Peyer's patch (tissue), 4 donors: ENCODE measurements around the gene CD96.

ENCODE experiments used
- CTCF ChIP-seq, 6 experiments: fragments of 450-650 bp in 4 of 6; fragments of 200-600 bp in 2 of 6; sonication (generic) in 1 of 6; IDR thresholded peaks; one replicate each; pipeline ENCODE4 v1.5.1; 2017 to 2019; ENCODE audit warnings: antibody characterized with exemption in 6 of 6, mild to moderate bottlenecking in 3 of 6, moderate library complexity in 1 of 6
- POLR2A ChIP-seq, 2 donors: fragments of 450-650 bp; IDR thresholded peaks; one replicate each; pipeline ENCODE4 v1.5.1; 2017; ENCODE audit warnings: antibody characterized with exemption in 2 of 2, mild to moderate bottlenecking in 2 of 2, moderate library complexity in 2 of 2

DNA sequence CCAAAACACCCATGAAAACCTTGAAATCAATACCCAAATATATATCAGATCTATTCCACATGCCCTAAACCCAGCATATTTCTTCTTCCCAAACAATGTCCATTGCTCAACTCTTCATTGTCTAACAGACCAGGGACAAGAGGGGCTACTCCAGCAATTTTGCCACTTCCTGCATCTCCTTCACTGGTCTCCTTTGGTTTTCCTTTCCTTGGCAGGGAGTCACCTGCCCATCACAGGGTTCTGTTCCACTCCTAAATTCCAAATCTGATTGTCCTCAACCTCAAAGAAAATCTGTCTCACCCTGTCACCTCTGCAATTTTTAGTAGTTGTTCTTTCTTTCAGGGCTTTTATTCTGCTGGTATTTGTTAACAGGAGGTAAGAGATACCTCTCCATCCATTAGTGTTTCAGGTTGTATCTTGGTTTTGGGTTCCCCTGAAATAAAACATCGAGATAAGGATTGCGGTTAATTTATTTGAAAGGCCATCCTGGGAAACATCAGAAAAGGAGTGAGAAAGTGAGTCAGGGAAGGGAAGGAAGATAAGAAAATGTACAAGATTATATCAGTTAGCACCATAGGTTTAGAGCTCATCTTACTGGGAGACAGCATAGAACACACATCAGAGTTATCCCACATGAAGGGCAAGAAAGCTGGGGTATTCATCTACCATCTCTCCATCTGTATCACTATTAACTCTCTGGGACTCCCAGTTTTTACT, 39.6 kb downstream of the CD96 start:
- TF ChIP-seq CTCF (IDR thresholded peaks at IDR 0.05) (no peak), POLR2A (IDR thresholded peaks at IDR 0.05) (no peak)
